ENCODE data around the gene TSEN2.

- no peak for TF ChIP-seq CTCF (IDR thresholded peaks at IDR 0.05)
- no peak for TF ChIP-seq POLR2A (IDR thresholded peaks at IDR 0.05)
Observed at GRCh38 chr3:12468757-12469156, 15.5 kb upstream of the TSEN2 start.
